ENCODE measurements around the gene SNRNP70.
A peak's percentile ranks its signal among the peaks of the same experiment; 100 is the strongest.

SNRNP70 gene

GRCh38 chr19:49085868-49086232 lies 599 bp downstream of the SNRNP70 start:
- no peak for DNase-seq (ENCODE audit: low spot score)
- no peak for TF ChIP-seq CTCF (IDR thresholded peaks at IDR 0.05; ENCODE audit: extremely low read depth, missing control alignments)

GRCh38 chr19:49086296-49086695 lies 1.0 kb downstream of the SNRNP70 start:
- no peak for TF ChIP-seq CTCF (IDR thresholded peaks at IDR 0.05; ENCODE audit: extremely low read depth, missing control alignments)
- no peak for DNase-seq (ENCODE audit: low spot score)

DNA sequence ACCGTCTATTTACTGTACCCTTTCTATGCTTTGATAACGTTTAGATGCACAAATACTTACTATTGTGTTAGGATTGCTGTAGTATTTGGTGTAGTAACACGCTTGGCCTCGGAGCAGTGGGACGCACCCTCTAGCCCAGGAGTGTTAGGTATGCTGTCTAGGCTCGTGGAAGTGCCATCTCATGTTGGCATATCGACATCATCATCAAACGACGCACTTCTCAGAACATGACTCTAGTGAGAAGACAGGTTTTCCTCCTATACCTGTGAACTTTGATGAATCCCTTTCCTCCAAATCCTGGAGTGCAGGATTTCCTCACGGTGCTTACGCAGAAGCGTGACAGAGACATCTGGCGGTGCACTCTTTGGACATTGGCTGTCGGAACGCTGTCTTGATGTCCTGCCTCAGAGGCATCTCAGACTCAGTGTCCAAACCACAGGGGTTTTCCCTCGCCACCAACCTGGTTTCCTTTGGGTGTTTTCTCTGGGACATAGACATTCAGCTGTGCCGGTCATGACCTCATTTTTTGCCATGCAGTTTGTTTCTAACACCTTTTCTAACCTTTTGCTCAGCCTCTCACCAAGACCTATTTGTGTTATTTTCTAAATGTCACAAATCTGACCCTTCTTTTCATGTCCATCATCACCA lies 6.3 kb downstream of the SNRNP70 start:
- DNase-seq (ENCODE audit: low spot score) = no peak

DNA sequence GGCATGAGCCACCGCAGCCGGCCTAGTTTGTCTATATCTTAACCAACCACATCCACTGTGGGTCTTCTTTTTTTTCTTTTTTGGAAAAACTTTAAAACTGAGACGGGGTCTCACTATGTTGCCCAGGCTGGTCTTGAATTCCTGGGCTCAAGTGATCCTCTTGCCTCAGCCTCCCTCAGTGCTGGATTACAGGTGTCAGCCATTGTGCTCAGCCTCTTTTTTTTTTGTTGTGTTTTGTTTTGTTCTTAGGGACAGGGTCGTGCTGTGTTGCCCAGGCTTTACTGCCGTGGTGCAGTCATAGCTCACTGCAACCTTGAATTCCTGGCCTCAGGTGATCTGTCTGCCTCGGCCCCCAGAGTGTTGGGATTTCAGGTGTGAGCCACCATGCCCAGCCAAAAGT lies 7.4 kb downstream of the SNRNP70 start:
- TF ChIP-seq CTCF (IDR thresholded peaks at IDR 0.05; ENCODE audit: extremely low read depth, missing control alignments) = no peak
- DNase-seq (ENCODE audit: low spot score) = no peak

More for the DNA sequence above, 6.3 kb downstream of the SNRNP70 start:
- no peak for TF ChIP-seq CTCF (IDR thresholded peaks at IDR 0.05; ENCODE audit: extremely low read depth, missing control alignments)

GRCh38 chr19:49094505-49095482 lies 9.5 kb downstream of the SNRNP70 start:
- DNase-seq (ENCODE audit: low spot score) = no peak
- TF ChIP-seq CTCF (IDR thresholded peaks at IDR 0.05; ENCODE audit: extremely low read depth, missing control alignments) = no peak

GRCh38 chr19:49097453-49098288 lies 12.4 kb downstream of the SNRNP70 start:
- DNase-seq (ENCODE audit: low spot score) = peak; percentile 86
- TF ChIP-seq CTCF (IDR thresholded peaks at IDR 0.05; ENCODE audit: extremely low read depth, missing control alignments) = peak; percentile 98

Measured in GM20000 (cell line).